ENCODE measurements around the gene BANF2. TPM values are rescaled to one million over a fixed set of nuclear protein-coding genes. Genes with fewer than 3 reads are reported as not detected.

Gene BANF2
- total and polyA plus RNA-seq, 2 of the 13 experiments (the other 11 are each of a cell fraction or from before 2014, with no cell fraction given) = 0.35 TPM; not detected in 1

GRCh38 chr20:17674722-17675518 is 24.8 kb upstream of the BANF2 start (continued):
- TF ChIP-seq PATZ1 (CRISPR knock-in tag; IDR thresholded peaks at IDR 0.05) (no peak), ZNF576 (CRISPR knock-in tag; IDR thresholded peaks at IDR 0.05) (no peak), ZNF143 (CRISPR knock-in tag; IDR thresholded peaks at IDR 0.05) (0 out of 2 replicates have a peak, but pooled peaks have one; percentile 13), POLR2AphosphoS5 (IDR thresholded peaks at IDR 0.05; ENCODE audit: low read depth, low read length) (peak; percentile 47; the same call in 1 of the 2 replicates)

- POLR2A ChIA-PET = interaction anchor here (0.7 to 10.8 kb wide), 11 partner anchors 10 to 227 kb away, joined by 3 to 347 read pairs (median 3); no protein-coding TSS in a partner anchor
- CTCF ChIA-PET (ENCODE audit: low intra/inter-chr PET ratio, low total read pairs) = no interaction called here
- H3K27me3 ChIP-seq (ENCODE audit: control insufficient read depth in 1 of 2, insufficient read depth in 2 of 2, low read length in 2 of 2) = no peaks in the 10 kb centered on the region; a peak in 1 of 5 replicates
- H3K4me1 ChIP-seq (ENCODE audit: insufficient read depth, low read length) = peaks cover 88% of the 10 kb centered on the region
- H3K4me3 ChIP-seq (replicated peaks in 1 of 3; ENCODE audit: insufficient read depth in 1 of 3, low read depth in 2 of 3, low read length in 3 of 3) = no peak overlapping the region
- FAIRE-seq (no peak), ATAC-seq (peak; percentile 2), DNase-seq (ENCODE audit: low spot score) (no peak)
- H2AFZ ChIP-seq (ENCODE audit: low read length) = no peak overlapping the region
- intact Hi-C loops (cut with micrococcal nuclease; ENCODE audit: unreplicated experiment) (no loop called here), in situ Hi-C loops (cut with HindIII; ENCODE audit: extremely low pct_ligation_motif_present, low pct_unique_long_range_greater_than_20kb) (no loop called here)
- peaks cover 100% of the 10 kb centered on the region for H3K79me2 ChIP-seq (ENCODE audit: insufficient read depth, low read length)
- H3K27ac ChIP-seq (ENCODE audit: extremely low read length, insufficient read depth, low read length) = no peak overlapping the region
- H4K20me1 ChIP-seq (ENCODE audit: insufficient read depth, low read length) = peaks cover 99% of the 10 kb centered on the region
- BruUV-seq (replicated peaks) = no TSS peak
- H3K9ac ChIP-seq (ENCODE audit: insufficient read depth, low read depth, low read length) = no peak overlapping the region
- 88% methylated on average over 13 of the region's 13 CpGs for WGBS (ENCODE audit: low lambda C conversion rate)
- H3K9me3 ChIP-seq (ENCODE audit: low read length) = no peaks in the 10 kb centered on the region
- H3K36me3 ChIP-seq (replicated peaks in 1 of 2; ENCODE audit: control insufficient read depth in 1 of 2, insufficient read depth in 2 of 2, low read length in 2 of 2) = peaks cover 42 to 97% of the 10 kb centered on the region in 2 experiments
- H3K4me2 ChIP-seq (ENCODE audit: low read depth, low read length) = no peak overlapping the region
- TF ChIP-seq ZNF121 (CRISPR knock-in tag; IDR thresholded peaks at IDR 0.05) = 0 out of 2 replicates have a peak, but pooled peaks have one; percentile 13
- TF ChIP-seq PAF1 (CRISPR knock-in tag; IDR thresholded peaks at IDR 0.05) = 0 out of 2 replicates have a peak, but pooled peaks have one; percentile 45
- TF ChIP-seq ZNF24 (IDR thresholded peaks at IDR 0.05) = no peak
- TF ChIP-seq RFX3 (CRISPR knock-in tag; IDR thresholded peaks at IDR 0.05) = no peak
- TF ChIP-seq TAF15 (IDR thresholded peaks at IDR 0.05; ENCODE audit: low read depth, low read length, poor library complexity, severe bottlenecking) = no peak
- 0 out of 2 replicates have a peak, but pooled peaks have one; percentile 10 for TF ChIP-seq POLR2AphosphoS2 (IDR thresholded peaks at IDR 0.05; ENCODE audit: low read depth, low read length)
- no peak for TF ChIP-seq ZNF512B (CRISPR knock-in tag; IDR thresholded peaks at IDR 0.05; ENCODE audit: borderline replicate concordance)
These were observed 24.0 kb upstream of the BANF2 start for GRCh38 chr20:17675519-17676377.

Data from HepG2 (cell line).